ENCODE results near the gene POM121L2. TPM values are rescaled to one million over a fixed set of nuclear protein-coding genes. Genes with fewer than 3 reads are reported as not detected.

The POM121L2 gene
- total RNA-seq, 2 donors from 2014 or later: 0.62 TPM; not detected in 1

- Histone ChIP-seq H3K27ac (no peak overlapping the region), H3K4me1 (replicated peaks) (no peaks in the 10 kb centered on the region), H3K27me3 (replicated peaks; ENCODE audit: insufficient read depth) (peaks cover 3% of the 10 kb centered on the region), H3K9me3 (no peaks in the 10 kb centered on the region), H3K4me3 (no peak overlapping the region), H3K36me3 (no peaks in the 10 kb centered on the region)
- TF ChIP-seq POLR2A (IDR thresholded peaks at IDR 0.05) (no peak), POLR2AphosphoS5 (IDR thresholded peaks at IDR 0.05) (no peak)
- WGBS: 69% methylated on average over 8 of the region's 8 CpGs
- intact Hi-C loops (cut with DNase I): no loop called here
- DNase-seq (ENCODE audit: low spot score): no peak
Observed at GRCh38 chr6:27263886-27264285, 48.2 kb downstream of the POM121L2 start.

DNA sequence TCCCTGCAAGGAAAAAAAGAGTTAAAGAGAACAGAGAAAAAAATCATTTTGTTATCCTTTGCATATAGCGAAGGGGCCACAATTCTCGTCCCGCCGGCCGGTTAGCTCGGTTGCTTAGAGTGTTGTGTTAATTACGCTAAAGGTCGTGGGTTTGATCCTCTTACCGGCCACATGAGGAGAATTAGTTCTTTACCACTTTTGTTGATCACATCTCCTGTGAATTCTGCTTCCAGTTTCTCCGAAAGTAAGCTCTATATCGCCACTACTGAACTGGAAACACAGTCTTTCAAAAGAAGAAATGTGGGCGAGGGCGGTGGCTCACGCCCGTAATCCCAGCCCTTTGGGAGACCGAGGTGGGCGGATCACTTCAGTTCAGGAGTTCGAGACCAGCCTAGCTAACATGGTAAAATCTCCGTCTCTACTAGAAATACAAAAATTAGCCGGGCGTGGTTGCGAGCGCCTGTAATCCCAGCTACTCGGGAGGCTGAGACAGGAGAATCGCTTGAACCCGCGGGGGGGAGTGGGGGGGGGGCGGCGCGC is 51.2 kb downstream of the POM121L2 start:
- Histone ChIP-seq H3K36me3 (no peaks in the 10 kb centered on the region), H3K4me3 (no peak overlapping the region), H3K27me3 (replicated peaks; ENCODE audit: insufficient read depth) (no peaks in the 10 kb centered on the region), H3K9me3 (no peaks in the 10 kb centered on the region), H3K4me1 (replicated peaks) (no peaks in the 10 kb centered on the region), H3K27ac (no peak overlapping the region)
- 12% methylated on average over 30 of the region's 30 CpGs for WGBS
- no peak for DNase-seq (ENCODE audit: low spot score)
- intact Hi-C loops (cut with DNase I): no loop called here
- TF ChIP-seq POLR2AphosphoS5 (IDR thresholded peaks at IDR 0.05) (no peak), POLR2A (IDR thresholded peaks at IDR 0.05) (no peak), CTCF (IDR thresholded peaks at IDR 0.05) (no peak)

- no peaks in the 10 kb centered on the region for H3K27me3 ChIP-seq (replicated peaks; ENCODE audit: insufficient read depth)
- no peak for DNase-seq (ENCODE audit: low spot score)
- H3K4me1 ChIP-seq (replicated peaks): no peaks in the 10 kb centered on the region
- intact Hi-C loops (cut with DNase I): no loop called here
- 20% methylated on average over 21 of the region's 21 CpGs for WGBS
- no peaks in the 10 kb centered on the region for H3K9me3 ChIP-seq
- H3K36me3 ChIP-seq: no peaks in the 10 kb centered on the region
- no peak overlapping the region for H3K27ac ChIP-seq
- no peak overlapping the region for H3K4me3 ChIP-seq
- TF ChIP-seq POLR2AphosphoS5 (IDR thresholded peaks at IDR 0.05): no peak
- TF ChIP-seq POLR2A (IDR thresholded peaks at IDR 0.05): no peak
- TF ChIP-seq CTCF (IDR thresholded peaks at IDR 0.05): no peak
Observed at GRCh38 chr6:27260369-27260768, 51.7 kb downstream of the POM121L2 start.

Other genes starting within 250 kb of the POM121L2 start
- gene PRSS16, start 64.6 kb downstream of the POM121L2 start, total RNA-seq: 10 to 100 TPM; 11.9 to 15.2 TPM
- 1 to 10 TPM; 5.6 to 6.7 TPM for gene ZNF391, start 76.5 kb upstream of the POM121L2 start, total RNA-seq
- gene ZNF184, start 160.8 kb upstream of the POM121L2 start, total RNA-seq: 1 to 10 TPM; 6.2 to 8.2 TPM